Right lobe of liver (tissue), 6 donors: ENCODE measurements around the gene MIOX. TPM values are rescaled to one million over a fixed set of nuclear protein-coding genes. Genes with fewer than 3 reads are reported as not detected.
A peak's percentile ranks its signal among the peaks of the same experiment; 100 is the strongest.

ENCODE experiments used
- ATAC-seq, 4 donors: fragments of 200-7000 bp; cut with Tn5 transposase; one replicate each; pipeline ENCODE4 v1.9.1; 2020; ENCODE audit warnings: mild to moderate bottlenecking in 4 of 4, moderate library complexity in 4 of 4
- DNase-seq, 3 donors: peaks; one replicate each; pipeline ENCODE4 v3.0.0-alpha.2; 2020
- H3K27ac ChIP-seq, 3 donors: fragments of 200-600 bp; one replicate each; pipeline ENCODE4 v1.8.0; 2022
- H3K27me3 ChIP-seq, 2 donors: fragments of 200-600 bp; one replicate each; pipeline ENCODE4 v1.8.0; 2022
- H3K36me3 ChIP-seq, 4 donors: fragments of 200-600 bp; sonication (generic) in 1 of 4; one replicate each; pipeline versions ENCODE4 v1.5.1 to v1.8.0; 2017 to 2022; ENCODE audit warnings: control low read depth in 1 of 4
- H3K4me1 ChIP-seq, 4 donors: fragments of 200-600 bp; sonication (generic) in 1 of 4; one replicate each; pipeline versions ENCODE4 v1.5.1 to v1.8.0; 2017 to 2022; ENCODE audit warnings: control low read depth in 1 of 4
- H3K4me3 ChIP-seq, 3 donors: fragments of 200-600 bp; one replicate each; pipeline ENCODE4 v1.8.0; 2022
- H3K9me3 ChIP-seq, 4 donors: fragments of 200-600 bp; sonication (generic) in 1 of 4; one replicate each; pipeline versions ENCODE4 v1.5.1 to v1.8.0; 2017 to 2022; ENCODE audit warnings: control low read depth in 1 of 4
- POLR2A ChIP-seq: fragments of 450-650 bp; IDR thresholded peaks from one replicate; pipeline ENCODE4 v1.6.1; 2017; ENCODE audit warnings: antibody characterized with exemption, mild to moderate bottlenecking
- WGBS: methylation state at CpG from one replicate; pipeline ENCODE4 v1.1.6; 2018; ENCODE audit warnings: low coverage, low lambda C conversion rate; ENCODE audit not compliant: insufficient coverage; ENCODE audit errors: missing lambda C conversion rate; 5-methylcytosine and 5-hydroxymethylcytosine counted together
- intact Hi-C, 2 donors: fragments of 100-400 bp; cut with DNase I; formaldehyde crosslinking; loops; one replicate each; pipeline versions ENCODE4 v1.11.2 to v1.14.1; 2022
- total RNA-seq, 6 experiments: library from RNA; depleted of rRNA in 2 of 6; stranded (reverse); fragments of >200 nt in 2 of 6; fragmentation: NEBNext Ultra II Directional in 3 of 6; extraction: Animal tissue kit (Norgen Biotek cat#: 25700) in 3 of 6; gene quantifications; one replicate each; pipeline versions ENCODE4 v1.1.0 to v1.2.4, GENCODE V29; 2016 to 2023
- TF ChIP-seq, protein P1 (sequence below), 4 donors: fragments of 200-600 bp in 3 of 4; fragments of 450-650 bp in 1 of 4; IDR thresholded peaks; one replicate each; pipeline versions ENCODE4 v1.5.1 to v1.8.0; 2016 to 2022; ENCODE audit warnings: antibody characterized with exemption in 4 of 4, mild to moderate bottlenecking in 2 of 4
- donor health status: DM: no; HTN: yes; CAD: no.
- donor health status: DM: no; HTN: no; CAD: no.
- donor health status: DM: no; HTN: no; CAD: no.
- donor health status: DM: no; HTN: yes; CAD: no.
- donor health status: DM: no; HTN: yes; CAD: no.

MIOX gene
- total RNA-seq, 6 experiments from 2014 or later = not detected

GRCh38 chr22:50525858-50526107 is 39.1 kb downstream of the MIOX start:
- Histone ChIP-seq H3K4me3 (peak overlapping the region; percentile 66 to 74 (median 68)), H3K27ac (peak overlapping the region; percentile 76 to 94 (median 87)), H3K36me3 (peaks cover 0 to 23% (median 3%) of the 10 kb centered on the region in 4 donors), H3K27me3 (no peaks in the 10 kb centered on the region), H3K9me3 (no peaks in the 10 kb centered on the region), H3K4me1 (peaks cover 0 to 25% (median 12%) of the 10 kb centered on the region in 4 donors)
- intact Hi-C loops = loop anchor here in 1 of 2 donors (10.0 kb wide), 1 partner anchor 89 kb away; no protein-coding TSS in a partner anchor
- ATAC-seq = peak in 2 of 4 donors; percentile 4 to 5
- TF ChIP-seq POLR2A = no peak
- TF ChIP-seq, protein P1, sequence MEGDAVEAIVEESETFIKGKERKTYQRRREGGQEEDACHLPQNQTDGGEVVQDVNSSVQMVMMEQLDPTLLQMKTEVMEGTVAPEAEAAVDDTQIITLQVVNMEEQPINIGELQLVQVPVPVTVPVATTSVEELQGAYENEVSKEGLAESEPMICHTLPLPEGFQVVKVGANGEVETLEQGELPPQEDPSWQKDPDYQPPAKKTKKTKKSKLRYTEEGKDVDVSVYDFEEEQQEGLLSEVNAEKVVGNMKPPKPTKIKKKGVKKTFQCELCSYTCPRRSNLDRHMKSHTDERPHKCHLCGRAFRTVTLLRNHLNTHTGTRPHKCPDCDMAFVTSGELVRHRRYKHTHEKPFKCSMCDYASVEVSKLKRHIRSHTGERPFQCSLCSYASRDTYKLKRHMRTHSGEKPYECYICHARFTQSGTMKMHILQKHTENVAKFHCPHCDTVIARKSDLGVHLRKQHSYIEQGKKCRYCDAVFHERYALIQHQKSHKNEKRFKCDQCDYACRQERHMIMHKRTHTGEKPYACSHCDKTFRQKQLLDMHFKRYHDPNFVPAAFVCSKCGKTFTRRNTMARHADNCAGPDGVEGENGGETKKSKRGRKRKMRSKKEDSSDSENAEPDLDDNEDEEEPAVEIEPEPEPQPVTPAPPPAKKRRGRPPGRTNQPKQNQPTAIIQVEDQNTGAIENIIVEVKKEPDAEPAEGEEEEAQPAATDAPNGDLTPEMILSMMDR (IDR thresholded peaks at IDR 0.05) = no peak
- DNase-seq = no peak
- WGBS = no CpG with 5 or more reads among the region's 33 CpGs

DNA sequence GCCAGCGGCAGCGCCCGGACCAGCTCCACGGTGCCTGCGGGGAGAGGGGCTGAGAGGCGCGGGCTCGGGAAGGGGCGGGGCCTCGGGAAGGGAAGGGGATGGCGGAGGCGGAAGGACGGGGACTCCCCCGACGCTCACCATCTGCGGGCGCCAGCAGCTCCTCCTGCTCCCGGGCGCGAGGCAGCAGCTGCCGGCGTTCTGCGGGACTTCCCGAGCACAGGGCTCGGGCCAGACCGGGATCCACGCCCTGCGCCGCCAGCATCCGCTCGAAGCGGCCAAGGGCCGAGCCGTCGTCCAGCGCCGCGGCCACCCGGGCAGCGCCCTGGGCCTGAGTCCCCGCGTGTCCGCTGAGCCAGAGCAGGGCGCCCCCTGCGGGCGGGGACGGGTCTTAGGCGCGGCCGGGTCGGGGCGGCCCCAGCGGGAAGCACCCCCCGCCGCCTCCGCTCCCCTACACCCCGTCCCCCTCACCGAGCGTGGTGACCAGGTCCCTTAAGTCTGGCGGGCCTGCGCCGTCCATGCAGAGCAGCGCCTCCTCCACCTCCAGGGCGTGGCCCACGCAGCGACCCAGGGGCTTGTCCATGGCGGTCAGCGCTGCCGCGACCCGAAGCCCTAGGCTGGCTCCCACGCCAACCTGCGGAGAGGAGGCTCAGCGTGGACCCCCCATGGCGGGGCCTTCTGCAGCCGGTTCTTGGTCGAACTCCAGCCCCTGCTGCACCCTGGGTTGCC is 39.6 kb downstream of the MIOX start:
- Histone ChIP-seq H3K27me3 (no peaks in the 10 kb centered on the region), H3K4me1 (peaks cover 0 to 25% (median 12%) of the 10 kb centered on the region in 4 donors), H3K36me3 (peaks cover 0 to 23% (median 3%) of the 10 kb centered on the region in 4 donors), H3K27ac (peak overlapping the region; percentile 76 to 94 (median 87)), H3K4me3 (peak overlapping the region; percentile 66 to 74 (median 68)), H3K9me3 (no peaks in the 10 kb centered on the region)
- WGBS = 0% methylated on average over 13 of the region's 77 CpGs
- TF ChIP-seq, protein P1 (IDR thresholded peaks at IDR 0.05) = peak; percentile 45 to 84 (median 66)
- TF ChIP-seq POLR2A = peak; percentile 33
- peak; percentile 87 to 90 (median 90) for DNase-seq
- peak; percentile 13 to 33 (median 20) for ATAC-seq
- intact Hi-C loops = loop anchor here in 1 of 2 donors (10.0 kb wide), 1 partner anchor 89 kb away; no protein-coding TSS in a partner anchor

- Histone ChIP-seq H3K9me3 (no peaks in the 10 kb centered on the region), H3K4me1 (peaks cover 0 to 25% (median 12%) of the 10 kb centered on the region in 4 donors), H3K36me3 (peaks cover 0 to 18% (median 3%) of the 10 kb centered on the region in 4 donors), H3K27ac (peak overlapping the region; percentile 76 to 94 (median 87)), H3K27me3 (no peaks in the 10 kb centered on the region), H3K4me3 (peak overlapping the region; percentile 66 to 74 (median 68))
- intact Hi-C loops = loop anchor here in 1 of 2 donors (10.0 kb wide), 1 partner anchor 88 kb away; no protein-coding TSS in a partner anchor
- 0% methylated on average over 2 of the region's 29 CpGs for WGBS
- TF ChIP-seq, protein P1 (IDR thresholded peaks at IDR 0.05) = no peak
- peak; percentile 34 for TF ChIP-seq POLR2A
- ATAC-seq (peak; percentile 0 to 16 (median 10)), DNase-seq (peak; percentile 82 to 85 (median 84))
These were observed 40.5 kb downstream of the MIOX start for GRCh38 chr22:50526834-50527801.

DNA sequence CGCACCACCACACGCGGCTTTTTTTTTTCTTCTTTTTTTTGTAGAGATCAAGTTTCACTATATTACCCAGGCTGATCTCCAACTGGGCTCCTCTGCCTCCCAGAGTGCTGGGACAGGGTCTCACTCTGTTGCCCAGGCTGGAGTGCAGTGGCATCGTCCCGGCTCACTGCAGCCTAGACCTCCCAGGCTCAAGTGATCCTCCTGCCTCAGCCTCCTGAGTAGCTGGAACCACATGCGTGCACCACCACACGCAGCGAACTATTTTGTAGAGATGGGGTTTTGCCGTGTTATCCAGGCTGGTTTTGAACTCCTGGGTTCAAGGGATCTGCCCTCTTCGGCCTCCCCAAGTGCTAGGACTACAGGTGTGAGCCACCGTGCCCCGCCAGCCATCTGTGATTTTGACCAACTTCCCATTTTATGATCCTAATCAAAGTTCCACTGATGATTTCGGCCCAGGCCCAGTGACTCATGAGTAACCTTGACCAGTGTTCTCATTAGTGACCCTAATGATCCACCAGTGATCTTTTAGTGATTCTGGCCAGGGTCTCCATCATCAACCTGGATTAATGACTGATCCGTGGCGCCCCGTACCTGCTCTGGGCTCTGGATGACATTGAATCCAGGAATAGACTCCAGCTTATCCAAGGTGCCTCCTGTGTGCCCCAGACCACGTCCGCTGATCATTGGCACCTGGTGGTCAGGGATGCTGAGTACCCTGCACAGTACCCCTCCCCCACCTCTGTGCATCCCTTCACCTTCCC is 41.4 kb downstream of the MIOX start:
- no peaks in the 10 kb centered on the region for H3K27me3 ChIP-seq
- TF ChIP-seq, protein P1 (IDR thresholded peaks at IDR 0.05) = no peak
- no peak for TF ChIP-seq POLR2A
- intact Hi-C loops = loop anchor here in 1 of 2 donors (10.0 kb wide), 1 partner anchor 87 kb away; no protein-coding TSS in a partner anchor
- no peak for ATAC-seq
- peak overlapping the region in 2 of 3 donors; percentile 87 to 94 for H3K27ac ChIP-seq
- H3K9me3 ChIP-seq = no peaks in the 10 kb centered on the region
- peak overlapping the region in 1 of 3 donors; percentile 76 for H3K4me3 ChIP-seq
- peaks cover 0 to 8% (median under 1%) of the 10 kb centered on the region in 4 donors for H3K36me3 ChIP-seq
- DNase-seq = peak in 1 of 3 donors; percentile 51
- 82% methylated on average over 12 of the region's 18 CpGs for WGBS
- peaks cover 0 to 25% (median 12%) of the 10 kb centered on the region in 4 donors for H3K4me1 ChIP-seq
